SK-N-SH treated with all-trans-retinoic acid at 6 μM for 48 hours (cell line): Measurements from ENCODE around the gene KRT84.

Experiments used
- OSR1 ChIP-seq: fragments of 250-450 bp; sonication (Bioruptor Pico); IDR thresholded peaks from 2 replicates; pipeline ENCODE4 v1.8.0; 2022; ENCODE audit warnings: moderate library complexity, mild to moderate bottlenecking, inconsistent platforms
- PPARA ChIP-seq: fragments of 250-450 bp; sonication (Bioruptor Pico); IDR thresholded peaks from 2 replicates; pipeline ENCODE4 v1.5.0; 2020; ENCODE audit warnings: mild to moderate bottlenecking, borderline replicate concordance
- RARB ChIP-seq: fragments of 250-450 bp; sonication (Bioruptor Pico); IDR thresholded peaks from 2 replicates; pipeline ENCODE4 v1.8.0; 2021; ENCODE audit warnings: mild to moderate bottlenecking, moderate library complexity
- SNAI2 ChIP-seq: fragments of 250-450 bp; sonication (Bioruptor Pico); IDR thresholded peaks from 2 replicates; pipeline ENCODE4 v1.5.0; 2020; ENCODE audit warnings: mild to moderate bottlenecking, moderate library complexity
- TCF4 ChIP-seq: fragments of 250-450 bp; sonication (Bioruptor Pico); IDR thresholded peaks from 2 replicates; pipeline ENCODE4 v1.8.0; 2021; ENCODE audit warnings: mild to moderate bottlenecking, moderate library complexity, borderline replicate concordance
- ZC3H10 ChIP-seq: fragments of 250-450 bp; sonication (Bioruptor Pico); IDR thresholded peaks from 2 replicates; pipeline ENCODE4 v1.5.1; 2021; ENCODE audit warnings: mild to moderate bottlenecking, moderate library complexity
- ZFP3 ChIP-seq: fragments of 250-450 bp; sonication (Bioruptor Pico); IDR thresholded peaks from 2 replicates; pipeline ENCODE4 v1.5.0; 2020; ENCODE audit warnings: mild to moderate bottlenecking, moderate library complexity
- ZFP30 ChIP-seq: fragments of 450-650 bp; formaldehyde crosslinking; IDR thresholded peaks from 2 replicates; pipeline ENCODE4 v1.5.0; 2022; ENCODE audit warnings: mild to moderate bottlenecking, moderate library complexity
- ZNF70 ChIP-seq: fragments of 450-650 bp; formaldehyde crosslinking; IDR thresholded peaks from 2 replicates; pipeline ENCODE4 v1.5.0; 2020; ENCODE audit warnings: mild to moderate bottlenecking, moderate library complexity
- TF ChIP-seq, protein P1 (sequence below): fragments of 250-450 bp; sonication (Bioruptor Pico); IDR thresholded peaks from 2 replicates; pipeline ENCODE4 v1.8.0; 2020; ENCODE audit warnings: mild to moderate bottlenecking, moderate library complexity, borderline replicate concordance
- TF ChIP-seq, protein P2 (sequence below): fragments of 250-450 bp; sonication (Bioruptor Pico); IDR thresholded peaks from 2 replicates; pipeline ENCODE4 v1.5.0; 2020; ENCODE audit warnings: mild to moderate bottlenecking, moderate library complexity
- TF ChIP-seq, protein P3 (sequence below): fragments of 250-450 bp; sonication (Bioruptor Pico); IDR thresholded peaks from 2 replicates; pipeline ENCODE4 v1.8.0; 2021; ENCODE audit warnings: low read depth, mild to moderate bottlenecking, moderate library complexity, borderline replicate concordance
- TF ChIP-seq, protein P4 (sequence below): fragments of 250-450 bp; sonication (Bioruptor Pico); IDR thresholded peaks from 2 replicates; pipeline ENCODE4 v1.5.1; 2021; ENCODE audit warnings: mild to moderate bottlenecking, moderate library complexity

DNA sequence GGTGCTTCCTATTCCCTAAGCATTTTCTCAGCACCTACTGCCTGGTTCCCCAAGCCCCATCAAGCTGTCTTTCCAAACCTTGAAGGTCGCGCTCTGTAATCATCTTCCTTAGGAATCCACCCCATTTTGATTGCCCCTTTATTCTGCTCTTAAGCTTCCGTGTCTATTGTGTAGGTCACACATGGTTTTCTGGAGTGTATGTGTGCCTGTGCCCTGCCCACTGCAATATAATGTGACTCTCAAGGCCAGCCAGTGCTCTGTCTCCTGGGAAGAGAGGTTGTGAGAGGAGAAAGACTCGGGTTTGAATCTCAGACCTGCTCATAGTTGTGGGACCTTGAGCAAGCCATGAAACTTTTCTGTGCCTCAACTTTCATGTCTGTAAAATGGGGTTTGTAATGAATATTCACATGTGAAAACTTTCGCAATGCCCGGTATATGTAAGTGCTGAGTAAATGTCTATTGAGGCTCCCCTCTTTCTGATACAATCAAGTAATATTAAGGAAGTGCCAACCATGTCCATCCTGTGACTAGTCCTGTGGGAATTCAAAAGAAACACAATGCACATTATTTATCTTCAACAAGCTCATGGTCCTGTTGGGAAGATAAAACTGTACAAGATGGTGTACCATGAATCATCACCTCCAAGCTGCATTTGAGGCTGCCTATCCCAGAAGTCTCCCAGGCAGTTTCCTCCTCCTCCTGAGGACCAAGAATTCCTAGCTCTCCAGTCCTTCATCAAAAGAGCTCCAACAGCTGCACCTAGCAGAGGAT is 49.5 kb upstream of the KRT84 start:
- TF ChIP-seq PPARA (CRISPR knock-in tag) (no peak), TCF4 (CRISPR knock-in tag) (no peak), OSR1 (no peak), SNAI2 (no peak), ZFP30 (CRISPR knock-in tag) (no peak), ZFP3 (CRISPR knock-in tag) (no peak), RARB (CRISPR knock-in tag) (no peak), ZNF70 (CRISPR knock-in tag) (no peak), ZC3H10 (CRISPR knock-in tag) (no peak)
- TF ChIP-seq, protein P1, sequence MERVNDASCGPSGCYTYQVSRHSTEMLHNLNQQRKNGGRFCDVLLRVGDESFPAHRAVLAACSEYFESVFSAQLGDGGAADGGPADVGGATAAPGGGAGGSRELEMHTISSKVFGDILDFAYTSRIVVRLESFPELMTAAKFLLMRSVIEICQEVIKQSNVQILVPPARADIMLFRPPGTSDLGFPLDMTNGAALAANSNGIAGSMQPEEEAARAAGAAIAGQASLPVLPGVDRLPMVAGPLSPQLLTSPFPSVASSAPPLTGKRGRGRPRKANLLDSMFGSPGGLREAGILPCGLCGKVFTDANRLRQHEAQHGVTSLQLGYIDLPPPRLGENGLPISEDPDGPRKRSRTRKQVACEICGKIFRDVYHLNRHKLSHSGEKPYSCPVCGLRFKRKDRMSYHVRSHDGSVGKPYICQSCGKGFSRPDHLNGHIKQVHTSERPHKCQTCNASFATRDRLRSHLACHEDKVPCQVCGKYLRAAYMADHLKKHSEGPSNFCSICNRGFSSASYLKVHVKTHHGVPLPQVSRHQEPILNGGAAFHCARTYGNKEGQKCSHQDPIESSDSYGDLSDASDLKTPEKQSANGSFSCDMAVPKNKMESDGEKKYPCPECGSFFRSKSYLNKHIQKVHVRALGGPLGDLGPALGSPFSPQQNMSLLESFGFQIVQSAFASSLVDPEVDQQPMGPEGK (CRISPR knock-in tag) = no peak
- TF ChIP-seq, protein P2, sequence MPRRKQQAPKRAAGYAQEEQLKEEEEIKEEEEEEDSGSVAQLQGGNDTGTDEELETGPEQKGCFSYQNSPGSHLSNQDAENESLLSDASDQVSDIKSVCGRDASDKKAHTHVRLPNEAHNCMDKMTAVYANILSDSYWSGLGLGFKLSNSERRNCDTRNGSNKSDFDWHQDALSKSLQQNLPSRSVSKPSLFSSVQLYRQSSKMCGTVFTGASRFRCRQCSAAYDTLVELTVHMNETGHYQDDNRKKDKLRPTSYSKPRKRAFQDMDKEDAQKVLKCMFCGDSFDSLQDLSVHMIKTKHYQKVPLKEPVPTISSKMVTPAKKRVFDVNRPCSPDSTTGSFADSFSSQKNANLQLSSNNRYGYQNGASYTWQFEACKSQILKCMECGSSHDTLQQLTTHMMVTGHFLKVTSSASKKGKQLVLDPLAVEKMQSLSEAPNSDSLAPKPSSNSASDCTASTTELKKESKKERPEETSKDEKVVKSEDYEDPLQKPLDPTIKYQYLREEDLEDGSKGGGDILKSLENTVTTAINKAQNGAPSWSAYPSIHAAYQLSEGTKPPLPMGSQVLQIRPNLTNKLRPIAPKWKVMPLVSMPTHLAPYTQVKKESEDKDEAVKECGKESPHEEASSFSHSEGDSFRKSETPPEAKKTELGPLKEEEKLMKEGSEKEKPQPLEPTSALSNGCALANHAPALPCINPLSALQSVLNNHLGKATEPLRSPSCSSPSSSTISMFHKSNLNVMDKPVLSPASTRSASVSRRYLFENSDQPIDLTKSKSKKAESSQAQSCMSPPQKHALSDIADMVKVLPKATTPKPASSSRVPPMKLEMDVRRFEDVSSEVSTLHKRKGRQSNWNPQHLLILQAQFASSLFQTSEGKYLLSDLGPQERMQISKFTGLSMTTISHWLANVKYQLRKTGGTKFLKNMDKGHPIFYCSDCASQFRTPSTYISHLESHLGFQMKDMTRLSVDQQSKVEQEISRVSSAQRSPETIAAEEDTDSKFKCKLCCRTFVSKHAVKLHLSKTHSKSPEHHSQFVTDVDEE = no peak
- TF ChIP-seq, protein P3, sequence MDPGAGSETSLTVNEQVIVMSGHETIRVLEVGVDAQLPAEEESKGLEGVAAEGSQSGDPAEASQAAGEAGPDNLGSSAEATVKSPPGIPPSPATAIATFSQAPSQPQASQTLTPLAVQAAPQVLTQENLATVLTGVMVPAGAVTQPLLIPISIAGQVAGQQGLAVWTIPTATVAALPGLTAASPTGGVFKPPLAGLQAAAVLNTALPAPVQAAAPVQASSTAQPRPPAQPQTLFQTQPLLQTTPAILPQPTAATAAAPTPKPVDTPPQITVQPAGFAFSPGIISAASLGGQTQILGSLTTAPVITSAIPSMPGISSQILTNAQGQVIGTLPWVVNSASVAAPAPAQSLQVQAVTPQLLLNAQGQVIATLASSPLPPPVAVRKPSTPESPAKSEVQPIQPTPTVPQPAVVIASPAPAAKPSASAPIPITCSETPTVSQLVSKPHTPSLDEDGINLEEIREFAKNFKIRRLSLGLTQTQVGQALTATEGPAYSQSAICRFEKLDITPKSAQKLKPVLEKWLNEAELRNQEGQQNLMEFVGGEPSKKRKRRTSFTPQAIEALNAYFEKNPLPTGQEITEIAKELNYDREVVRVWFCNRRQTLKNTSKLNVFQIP (CRISPR knock-in tag) = no peak
- TF ChIP-seq, protein P4, sequence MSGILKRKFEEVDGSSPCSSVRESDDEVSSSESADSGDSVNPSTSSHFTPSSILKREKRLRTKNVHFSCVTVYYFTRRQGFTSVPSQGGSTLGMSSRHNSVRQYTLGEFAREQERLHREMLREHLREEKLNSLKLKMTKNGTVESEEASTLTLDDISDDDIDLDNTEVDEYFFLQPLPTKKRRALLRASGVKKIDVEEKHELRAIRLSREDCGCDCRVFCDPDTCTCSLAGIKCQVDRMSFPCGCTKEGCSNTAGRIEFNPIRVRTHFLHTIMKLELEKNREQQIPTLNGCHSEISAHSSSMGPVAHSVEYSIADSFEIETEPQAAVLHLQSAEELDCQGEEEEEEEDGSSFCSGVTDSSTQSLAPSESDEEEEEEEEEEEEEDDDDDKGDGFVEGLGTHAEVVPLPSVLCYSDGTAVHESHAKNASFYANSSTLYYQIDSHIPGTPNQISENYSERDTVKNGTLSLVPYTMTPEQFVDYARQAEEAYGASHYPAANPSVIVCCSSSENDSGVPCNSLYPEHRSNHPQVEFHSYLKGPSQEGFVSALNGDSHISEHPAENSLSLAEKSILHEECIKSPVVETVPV (CRISPR knock-in tag) = no peak
